Measurements from ENCODE around the gene RAP1GDS1.
A peak's percentile ranks its signal among the peaks of the same experiment; 100 is the strongest.
"Not testable (repeated sequence)": the region's sequence is repeated elsewhere in the genome, so short reads cannot be mapped to it uniquely, and the experiment has no call there.

Gene RAP1GDS1

GRCh38 chr4:98285676-98286075, 24.5 kb downstream of the RAP1GDS1 start:
- no peak overlapping the region for H3K4me3 ChIP-seq (ENCODE audit: low read depth, low read length)
- no peak for TF ChIP-seq CTCF (IDR thresholded peaks at IDR 0.05; ENCODE audit: insufficient read depth, low read depth, low read length, missing control alignments)
- DNase-seq (ENCODE audit: low read depth): no peak

- no peak for DNase-seq (ENCODE audit: low read depth)
- H3K4me3 ChIP-seq (ENCODE audit: low read depth, low read length): no peak overlapping the region
- TF ChIP-seq CTCF (IDR thresholded peaks at IDR 0.05; ENCODE audit: insufficient read depth, low read depth, low read length, missing control alignments): no peak
Measured at GRCh38 chr4:98287328-98287727, 26.1 kb downstream of the RAP1GDS1 start.

GRCh38 chr4:98288671-98289070, 27.5 kb downstream of the RAP1GDS1 start:
- not testable (repeated sequence) for DNase-seq (ENCODE audit: low read depth); H3K4me3 ChIP-seq (ENCODE audit: low read depth, low read length)

- no peak overlapping the region; the same call in 1 of the 2 replicates for H3K4me3 ChIP-seq (ENCODE audit: low read depth, low read length)
- DNase-seq (ENCODE audit: low read depth): peak; percentile 50
- TF ChIP-seq CTCF (IDR thresholded peaks at IDR 0.05; ENCODE audit: insufficient read depth, low read depth, low read length, missing control alignments): no peak
Measured at GRCh38 chr4:98289375-98289774, 28.2 kb downstream of the RAP1GDS1 start.

GRCh38 chr4:98290511-98290910, 29.3 kb downstream of the RAP1GDS1 start:
- no peak overlapping the region for H3K4me3 ChIP-seq (ENCODE audit: low read depth, low read length)
- no peak for TF ChIP-seq CTCF (IDR thresholded peaks at IDR 0.05; ENCODE audit: insufficient read depth, low read depth, low read length, missing control alignments)
- no peak for DNase-seq (ENCODE audit: low read depth)

GRCh38 chr4:98293104-98293887, 32.1 kb downstream of the RAP1GDS1 start:
- DNase-seq (ENCODE audit: low read depth): no peak
- TF ChIP-seq CTCF (IDR thresholded peaks at IDR 0.05; ENCODE audit: insufficient read depth, low read depth, low read length, missing control alignments): no peak
- no peak overlapping the region for H3K4me3 ChIP-seq (ENCODE audit: low read depth, low read length)

- DNase-seq (ENCODE audit: low read depth): peak; percentile 1
- no peak for TF ChIP-seq CTCF (IDR thresholded peaks at IDR 0.05; ENCODE audit: insufficient read depth, low read depth, low read length, missing control alignments)
- no peak overlapping the region for H3K4me3 ChIP-seq (ENCODE audit: low read depth, low read length)
Measured at GRCh38 chr4:98298022-98298421, 36.8 kb downstream of the RAP1GDS1 start.

Data from GM12865 (cell line).